Islet of Langerhans (tissue), 1 donor: ENCODE measurements around the gene UTS2B.

ENCODE experiments used
- FAIRE-seq: peaks from one replicate; lab custom pipeline; 2011; peaks lifted over from hg19 to GRCh38; lab: Jason Lieb, UNC

The UTS2B gene

GRCh38 chr3:191329654-191330529 lies at the start of gene UTS2B:
TSS of gene UTS2B (minus strand) at chr3:191330526. CDS start at chr3:191282189, 48,337 bp downstream.
- FAIRE-seq = no peak

GRCh38 chr3:191380001-191380400 lies 49.7 kb upstream of the UTS2B start:
- FAIRE-seq = no peak

GRCh38 chr3:191379446-191379845 lies 49.1 kb upstream of the UTS2B start:
- no peak for FAIRE-seq

- no peak for FAIRE-seq
Observed at GRCh38 chr3:191378142-191378812, 48.0 kb upstream of the UTS2B start.

GRCh38 chr3:191376516-191377141 lies 46.3 kb upstream of the UTS2B start:
- no peak for FAIRE-seq

- FAIRE-seq = no peak
Observed at GRCh38 chr3:191373327-191373726, 43.0 kb upstream of the UTS2B start.

- no peak for FAIRE-seq
Observed at GRCh38 chr3:191372122-191372521, 41.8 kb upstream of the UTS2B start.

- no peak for FAIRE-seq
Observed at GRCh38 chr3:191369616-191370010, 39.3 kb upstream of the UTS2B start.

GRCh38 chr3:191368755-191369615 lies 38.7 kb upstream of the UTS2B start:
- FAIRE-seq = no peak

- FAIRE-seq = no peak
Observed at GRCh38 chr3:191366675-191367074, 36.3 kb upstream of the UTS2B start.

GRCh38 chr3:191363221-191363620 lies 32.9 kb upstream of the UTS2B start:
- no peak for FAIRE-seq

GRCh38 chr3:191362524-191363090 lies 32.3 kb upstream of the UTS2B start:
- no peak for FAIRE-seq

GRCh38 chr3:191362037-191362436 lies 31.7 kb upstream of the UTS2B start:
- no peak for FAIRE-seq

- no peak for FAIRE-seq
Observed at GRCh38 chr3:191361456-191361855, 31.1 kb upstream of the UTS2B start.

GRCh38 chr3:191360620-191361019 lies 30.3 kb upstream of the UTS2B start:
- FAIRE-seq = no peak

- FAIRE-seq = no peak
Observed at GRCh38 chr3:191358929-191359328, 28.6 kb upstream of the UTS2B start.

GRCh38 chr3:191357909-191358308 lies 27.6 kb upstream of the UTS2B start:
- FAIRE-seq = no peak

- no peak for FAIRE-seq
Observed at GRCh38 chr3:191356631-191357439, 26.5 kb upstream of the UTS2B start.

- no peak for FAIRE-seq
Observed at GRCh38 chr3:191355406-191355805, 25.1 kb upstream of the UTS2B start.

GRCh38 chr3:191353022-191353777 lies 22.9 kb upstream of the UTS2B start:
- FAIRE-seq = no peak
